ENCODE measurements around the gene ELAVL2. TPM values are rescaled to one million over a fixed set of nuclear protein-coding genes. Genes with fewer than 3 reads are reported as not detected.

The ELAVL2 gene
- total and polyA plus RNA-seq, 2 donors (not counting 3 experiments of a cell fraction or from before 2014, with no cell fraction given) = 0.06 to 0.20 TPM

DNA sequence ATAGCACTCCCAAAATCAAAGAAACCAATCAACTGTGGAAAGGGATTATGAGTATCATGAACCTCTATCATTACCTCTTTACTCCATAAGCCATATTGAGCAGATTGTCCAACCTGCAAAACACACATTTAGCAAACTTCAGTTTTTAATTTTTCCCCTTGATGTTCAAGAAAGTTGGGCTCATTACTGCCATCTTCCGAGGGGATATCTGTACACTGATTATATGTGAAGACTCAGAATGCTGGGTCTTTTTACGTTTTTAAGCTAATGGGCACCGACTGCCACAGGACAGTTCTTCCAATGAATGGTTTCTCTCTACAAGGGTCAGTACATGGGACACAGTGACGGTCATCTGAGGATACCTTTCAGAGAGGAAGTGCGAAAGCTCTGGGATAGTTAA lies 132.7 kb downstream of the ELAVL2 start:
- BruUV-seq (replicated peaks) = no TSS peak
- no peak for DNase-seq (ENCODE audit: low read depth, low spot score)
- intact Hi-C loops (cut with micrococcal nuclease) (no loop called here), dilution Hi-C loops (cut with MboI; ENCODE audit: extremely low pct_ligation_motif_present, low sequenced_read_pairs) (no loop called here)
- ChIA-PET POLR2A (no interaction called here), CTCF (no interaction called here)
- Histone ChIP-seq H3K79me2 (ENCODE audit: control insufficient read depth, insufficient read depth, low read length) (no peaks in the 10 kb centered on the region), H3K9ac (replicated peaks; ENCODE audit: extremely low read depth, insufficient read depth, low read length) (no peak overlapping the region), H3K9me3 (replicated peaks; ENCODE audit: control insufficient read depth, insufficient read depth, low read length) (no peaks in the 10 kb centered on the region), H3K27ac (ENCODE audit: insufficient read depth, low read depth, low read length) (no peak overlapping the region), H3K36me3 (ENCODE audit: control insufficient read depth in 2 of 2, extremely low read depth in 1 of 2, insufficient read depth in 2 of 2, low read length in 2 of 2) (no peaks in the 10 kb centered on the region), H3K27me3 (ENCODE audit: control insufficient read depth in 2 of 2, insufficient read depth in 2 of 2, low read length in 2 of 2) (no peaks in the 10 kb centered on the region), H4K20me1 (replicated peaks; ENCODE audit: control insufficient read depth, extremely low read depth, insufficient read depth, low read length) (no peaks in the 10 kb centered on the region), H3K4me2 (ENCODE audit: insufficient read depth, low read length) (no peak overlapping the region), H2AFZ (ENCODE audit: low read depth, low read length) (no peak overlapping the region), H3K4me1 (ENCODE audit: control insufficient read depth, extremely low read depth, insufficient read depth, low read length) (no peaks in the 10 kb centered on the region), H3K4me3 (replicated peaks in 1 of 3; ENCODE audit: insufficient read depth in 1 of 3, low read depth in 1 of 3, low read length in 3 of 3) (no peak overlapping the region), H3K9me1 (replicated peaks; ENCODE audit: control insufficient read depth, extremely low read depth, insufficient read depth, low read length) (no peaks in the 10 kb centered on the region)
- TF ChIP-seq, protein P1, sequence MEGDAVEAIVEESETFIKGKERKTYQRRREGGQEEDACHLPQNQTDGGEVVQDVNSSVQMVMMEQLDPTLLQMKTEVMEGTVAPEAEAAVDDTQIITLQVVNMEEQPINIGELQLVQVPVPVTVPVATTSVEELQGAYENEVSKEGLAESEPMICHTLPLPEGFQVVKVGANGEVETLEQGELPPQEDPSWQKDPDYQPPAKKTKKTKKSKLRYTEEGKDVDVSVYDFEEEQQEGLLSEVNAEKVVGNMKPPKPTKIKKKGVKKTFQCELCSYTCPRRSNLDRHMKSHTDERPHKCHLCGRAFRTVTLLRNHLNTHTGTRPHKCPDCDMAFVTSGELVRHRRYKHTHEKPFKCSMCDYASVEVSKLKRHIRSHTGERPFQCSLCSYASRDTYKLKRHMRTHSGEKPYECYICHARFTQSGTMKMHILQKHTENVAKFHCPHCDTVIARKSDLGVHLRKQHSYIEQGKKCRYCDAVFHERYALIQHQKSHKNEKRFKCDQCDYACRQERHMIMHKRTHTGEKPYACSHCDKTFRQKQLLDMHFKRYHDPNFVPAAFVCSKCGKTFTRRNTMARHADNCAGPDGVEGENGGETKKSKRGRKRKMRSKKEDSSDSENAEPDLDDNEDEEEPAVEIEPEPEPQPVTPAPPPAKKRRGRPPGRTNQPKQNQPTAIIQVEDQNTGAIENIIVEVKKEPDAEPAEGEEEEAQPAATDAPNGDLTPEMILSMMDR (IDR thresholded peaks at IDR 0.05; ENCODE audit: extremely low read depth in 1 of 2, insufficient read depth in 1 of 2, low read depth in 1 of 2, low read length in 2 of 2) = no peak
- TF ChIP-seq GATA2 (IDR thresholded peaks at IDR 0.05; ENCODE audit: insufficient read depth, insufficient read length, low read depth, low read length) (no peak), MYC (IDR thresholded peaks at IDR 0.05; ENCODE audit: low read depth, low read length) (no peak), JUN (IDR thresholded peaks at IDR 0.05; ENCODE audit: borderline replicate concordance, insufficient read depth, insufficient read length, low read depth) (no peak), POLR2A (IDR thresholded peaks at IDR 0.05; ENCODE audit: low read depth, low read length) (no peak), EZH2 (IDR thresholded peaks at IDR 0.05; ENCODE audit: borderline replicate concordance, low read depth, low read length, severe bottlenecking) (no peak), POLR2AphosphoS5 (IDR thresholded peaks at IDR 0.05; ENCODE audit: insufficient read depth, low read depth, low read length) (no peak)
- FAIRE-seq = no peak

Measured in endothelial cell of umbilical vein (primary cell).